Measurements from ENCODE around the gene LRP6.

DNA sequence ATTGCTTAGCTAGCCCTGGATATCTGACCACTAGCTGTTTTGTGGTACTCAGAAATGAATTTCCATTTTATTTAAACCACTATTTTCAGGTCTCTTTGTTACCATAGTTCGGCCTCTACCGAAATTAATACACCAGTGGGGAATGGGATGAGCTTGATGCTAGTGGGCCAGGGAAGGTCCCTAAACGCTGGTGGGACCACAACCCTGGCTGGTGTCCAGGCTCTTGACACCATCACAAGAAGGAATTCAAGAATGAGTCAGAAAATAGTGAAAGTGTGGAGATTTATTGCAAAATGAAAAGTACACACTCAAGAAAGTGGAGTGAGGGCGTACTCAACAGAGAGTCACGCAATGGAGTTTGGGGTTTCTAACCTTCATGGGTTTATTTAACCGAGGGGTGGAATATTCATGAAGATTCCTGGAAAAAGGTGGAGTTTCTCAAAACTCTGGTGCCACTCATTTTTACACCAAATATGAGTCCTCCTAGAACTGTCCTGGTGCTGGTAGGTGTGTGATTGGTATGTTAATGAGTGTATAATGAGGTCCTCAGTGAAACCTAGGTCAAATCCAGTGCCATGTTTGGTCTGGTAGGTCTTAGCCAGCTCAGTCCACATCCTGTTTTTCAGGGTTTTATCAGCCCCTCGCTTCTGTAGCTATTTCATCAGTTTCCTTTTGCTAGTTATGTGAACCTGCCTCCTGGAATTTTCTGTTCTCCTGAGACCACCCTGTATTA, 38.9 kb upstream of the LRP6 start:
- TF ChIP-seq PPARA (CRISPR knock-in tag; IDR thresholded peaks at IDR 0.05; ENCODE audit: borderline replicate concordance), result no peak
- TF ChIP-seq, protein P1, sequence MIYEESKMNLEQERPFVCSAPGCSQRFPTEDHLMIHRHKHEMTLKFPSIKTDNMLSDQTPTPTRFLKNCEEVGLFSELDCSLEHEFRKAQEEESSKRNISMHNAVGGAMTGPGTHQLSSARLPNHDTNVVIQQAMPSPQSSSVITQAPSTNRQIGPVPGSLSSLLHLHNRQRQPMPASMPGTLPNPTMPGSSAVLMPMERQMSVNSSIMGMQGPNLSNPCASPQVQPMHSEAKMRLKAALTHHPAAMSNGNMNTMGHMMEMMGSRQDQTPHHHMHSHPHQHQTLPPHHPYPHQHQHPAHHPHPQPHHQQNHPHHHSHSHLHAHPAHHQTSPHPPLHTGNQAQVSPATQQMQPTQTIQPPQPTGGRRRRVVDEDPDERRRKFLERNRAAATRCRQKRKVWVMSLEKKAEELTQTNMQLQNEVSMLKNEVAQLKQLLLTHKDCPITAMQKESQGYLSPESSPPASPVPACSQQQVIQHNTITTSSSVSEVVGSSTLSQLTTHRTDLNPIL (CRISPR knock-in tag; IDR thresholded peaks at IDR 0.05; ENCODE audit: low read depth), result no peak
- no peak for TF ChIP-seq CSDC2 (CRISPR knock-in tag; IDR thresholded peaks at IDR 0.05)
- no peak for TF ChIP-seq RARB (CRISPR knock-in tag; IDR thresholded peaks at IDR 0.05)
- TF ChIP-seq ZFP30 (CRISPR knock-in tag; IDR thresholded peaks at IDR 0.05), result no peak

All from SK-N-SH treated with all-trans-retinoic acid at 6 μM for 48 hours (cell line).